Mesenchymal stem cell (in vitro differentiated cells and primary cell): ENCODE data around the gene TNRC6C.

Experiments
- DNase-seq: peaks from one replicate; pipeline ENCODE4 v3.0.0-alpha.2; 2013
- H2AFZ ChIP-seq: one replicate; pipeline ENCODE4 v1.6.1; 2013; ENCODE audit warnings: low read depth, mild to moderate bottlenecking, control low read depth, inconsistent platforms, low read length, moderate library complexity
- H2AK5ac ChIP-seq: 2 replicates; pipeline ENCODE4 v1.6.1; 2013; ENCODE audit warnings: low read length, moderate library complexity, mild to moderate bottlenecking, inconsistent platforms; ENCODE audit not compliant: severe bottlenecking
- H2BK120ac ChIP-seq: one replicate; pipeline ENCODE4 v1.6.1; 2013; ENCODE audit warnings: low read depth, mild to moderate bottlenecking, inconsistent platforms, low read length, moderate library complexity
- H2BK12ac ChIP-seq, 2 experiments: one replicate each; pipeline ENCODE4 v1.6.1; 2013; ENCODE audit warnings: inconsistent platforms in 2 of 2, low read length in 2 of 2, mild to moderate bottlenecking in 2 of 2, moderate library complexity in 2 of 2, control low read depth in 1 of 2
- H2BK15ac ChIP-seq: one replicate; pipeline ENCODE4 v1.6.1; 2013; ENCODE audit warnings: mild to moderate bottlenecking, low read depth, inconsistent platforms; ENCODE audit not compliant: poor library complexity, severe bottlenecking
- H2BK5ac ChIP-seq: 2 replicates; pipeline ENCODE4 v1.6.1; 2013; ENCODE audit warnings: low read depth, mild to moderate bottlenecking, low read length, control low read depth, inconsistent platforms; ENCODE audit not compliant: poor library complexity, severe bottlenecking
- H3K14ac ChIP-seq, 2 experiments: one replicate each; pipeline ENCODE4 v1.6.1; 2013; ENCODE audit warnings: inconsistent platforms in 2 of 2, low read length in 2 of 2, control low read depth in 1 of 2, mild to moderate bottlenecking in 1 of 2, moderate library complexity in 1 of 2
- H3K18ac ChIP-seq, 2 experiments: one replicate each; pipeline ENCODE4 v1.6.1; 2013; ENCODE audit warnings: inconsistent platforms in 2 of 2, low read length in 2 of 2, control low read depth in 1 of 2, low read depth in 1 of 2, mild to moderate bottlenecking in 1 of 2
- H3K23ac ChIP-seq, 2 experiments: one replicate each; pipeline ENCODE4 v1.6.1; 2013; ENCODE audit warnings: inconsistent platforms in 2 of 2, low read length in 2 of 2, mild to moderate bottlenecking in 2 of 2, moderate library complexity in 2 of 2, control low read depth in 1 of 2
- H3K27ac ChIP-seq: 2 replicates; pipeline ENCODE4 v1.5.1; 2013; ENCODE audit warnings: mild to moderate bottlenecking, moderate library complexity, low read length, control low read depth, inconsistent platforms; ENCODE audit not compliant: poor library complexity, severe bottlenecking
- H3K27me3 ChIP-seq, 2 experiments: 2 replicates each; pipeline versions ENCODE4 v1.6.1 to v1.7.0; 2013; ENCODE audit warnings: low read length in 2 of 2, mild to moderate bottlenecking in 2 of 2, moderate library complexity in 2 of 2, control low read depth in 1 of 2, inconsistent platforms in 1 of 2; ENCODE audit not compliant: control insufficient read depth in 1 of 2, insufficient read depth in 1 of 2
- H3K36me3 ChIP-seq, 2 experiments: 2 replicates each; pipeline versions ENCODE4 v1.6.1 to v1.7.0; 2013; ENCODE audit warnings: low read length in 2 of 2, control low read depth in 1 of 2, inconsistent platforms in 1 of 2, low read depth in 1 of 2, mild to moderate bottlenecking in 1 of 2; ENCODE audit not compliant: insufficient read depth in 2 of 2, control insufficient read depth in 1 of 2
- H3K4ac ChIP-seq, 2 experiments: one replicate each; pipeline ENCODE4 v1.6.1; 2013; ENCODE audit warnings: inconsistent platforms in 2 of 2, low read length in 2 of 2, mild to moderate bottlenecking in 2 of 2, moderate library complexity in 2 of 2, control low read depth in 1 of 2, low read depth in 1 of 2
- H3K4me1 ChIP-seq: 2 replicates; pipeline ENCODE4 v1.6.1; 2013; ENCODE audit warnings: low read depth, low read length, control low read depth; ENCODE audit not compliant: control insufficient read depth, insufficient read depth
- H3K4me2 ChIP-seq: 2 replicates; pipeline ENCODE4 v1.6.1; 2013; ENCODE audit warnings: low read length, mild to moderate bottlenecking, inconsistent platforms; ENCODE audit not compliant: poor library complexity, severe bottlenecking
- H3K4me3 ChIP-seq, 2 experiments: 2 replicates each; pipeline versions ENCODE4 v1.5.1 to v1.7.0; 2013; ENCODE audit warnings: low read length in 2 of 2, mild to moderate bottlenecking in 2 of 2, control low read depth in 1 of 2, low read depth in 1 of 2; ENCODE audit not compliant: insufficient read depth in 1 of 2
- H3K79me1 ChIP-seq: replicated peaks from 2 replicates; pipeline ENCODE4 v1.6.1; 2013; ENCODE audit warnings: mild to moderate bottlenecking, control low read depth, low read length, inconsistent platforms; ENCODE audit not compliant: poor library complexity, severe bottlenecking
- H3K9ac ChIP-seq: 2 replicates; pipeline ENCODE4 v1.7.0; 2013; ENCODE audit warnings: mild to moderate bottlenecking, low read length, moderate library complexity
- H3K9me3 ChIP-seq: 2 replicates; pipeline ENCODE4 v1.7.0; 2013; ENCODE audit warnings: mild to moderate bottlenecking, low read length; ENCODE audit not compliant: control insufficient read depth
- H4K8ac ChIP-seq: one replicate; pipeline ENCODE4 v1.6.1; 2013; ENCODE audit warnings: inconsistent platforms, mild to moderate bottlenecking, low read length, moderate library complexity
- H4K91ac ChIP-seq: one replicate; pipeline ENCODE4 v1.6.1; 2013; ENCODE audit warnings: mild to moderate bottlenecking, low read length, inconsistent platforms
- WGBS: methylation state at CpG from one replicate; pipeline ENCODE4 v1.1.7; 2013; ENCODE audit warnings: mixed read lengths; 5-methylcytosine and 5-hydroxymethylcytosine counted together

The TNRC6C gene

GRCh38 chr17:78092794-78093324, 134.4 kb downstream of the TNRC6C start:
- Histone ChIP-seq H3K18ac (no peak overlapping the region), H3K23ac (no peak overlapping the region), H3K4me1 (no peaks in the 10 kb centered on the region), H2AK5ac (no peak overlapping the region), H2BK120ac (no peak overlapping the region), H2BK5ac (no peak overlapping the region), H2BK12ac (no peak overlapping the region), H3K9me3 (no peaks in the 10 kb centered on the region), H3K4ac (no peak overlapping the region), H3K9ac (no peak overlapping the region), H4K8ac (no peak overlapping the region), H3K27ac (no peak overlapping the region), H3K36me3 (peaks cover 40 to 88% of the 10 kb centered on the region in 2 experiments), H3K79me1 (no peaks in the 10 kb centered on the region), H3K4me2 (no peak overlapping the region), H4K91ac (no peak overlapping the region), H3K4me3 (no peak overlapping the region), H2BK15ac (no peak overlapping the region), H3K14ac (no peak overlapping the region), H2AFZ (no peak overlapping the region), H3K27me3 (no peaks in the 10 kb centered on the region)
- 91% methylated on average over 6 of the region's 6 CpGs for WGBS
- DNase-seq: no peak

GRCh38 chr17:78095035-78095434, 136.5 kb downstream of the TNRC6C start:
- H3K4me2 ChIP-seq: no peak overlapping the region
- no peak overlapping the region for H2AK5ac ChIP-seq
- no peak overlapping the region for H3K18ac ChIP-seq
- H2BK120ac ChIP-seq: no peak overlapping the region
- H2BK15ac ChIP-seq: no peak overlapping the region
- H3K27me3 ChIP-seq: no peaks in the 10 kb centered on the region
- H2AFZ ChIP-seq: no peak overlapping the region
- no peak for DNase-seq
- no peak overlapping the region for H3K27ac ChIP-seq
- no peak overlapping the region for H4K8ac ChIP-seq
- H3K9ac ChIP-seq: no peak overlapping the region
- 98% methylated on average over 6 of the region's 6 CpGs for WGBS
- no peak overlapping the region for H3K4me3 ChIP-seq
- no peak overlapping the region for H2BK5ac ChIP-seq
- H3K36me3 ChIP-seq: peaks cover 53 to 93% of the 10 kb centered on the region in 2 experiments
- no peaks in the 10 kb centered on the region for H3K4me1 ChIP-seq
- H2BK12ac ChIP-seq: no peak overlapping the region
- H3K23ac ChIP-seq: no peak overlapping the region
- no peaks in the 10 kb centered on the region for H3K9me3 ChIP-seq
- no peak overlapping the region for H4K91ac ChIP-seq
- no peak overlapping the region for H3K14ac ChIP-seq
- no peaks in the 10 kb centered on the region for H3K79me1 ChIP-seq
- no peak overlapping the region for H3K4ac ChIP-seq

- H3K27ac ChIP-seq: no peak overlapping the region
- no peak overlapping the region for H2BK15ac ChIP-seq
- 100% methylated on average over 9 of the region's 9 CpGs for WGBS
- H3K79me1 ChIP-seq: no peaks in the 10 kb centered on the region
- H3K4me3 ChIP-seq: no peak overlapping the region
- no peak overlapping the region for H4K8ac ChIP-seq
- no peaks in the 10 kb centered on the region for H3K4me1 ChIP-seq
- H3K14ac ChIP-seq: no peak overlapping the region
- no peak overlapping the region for H2BK120ac ChIP-seq
- H3K9me3 ChIP-seq: no peaks in the 10 kb centered on the region
- no peak overlapping the region for H3K4me2 ChIP-seq
- H3K27me3 ChIP-seq: no peaks in the 10 kb centered on the region
- H2AFZ ChIP-seq: no peak overlapping the region
- no peak overlapping the region for H2BK5ac ChIP-seq
- no peak overlapping the region for H3K23ac ChIP-seq
- H2BK12ac ChIP-seq: no peak overlapping the region
- no peak overlapping the region for H3K4ac ChIP-seq
- H2AK5ac ChIP-seq: no peak overlapping the region
- H4K91ac ChIP-seq: no peak overlapping the region
- no peak overlapping the region for H3K18ac ChIP-seq
- DNase-seq: no peak
- no peak overlapping the region for H3K9ac ChIP-seq
- H3K36me3 ChIP-seq: peaks cover 55 to 89% of the 10 kb centered on the region in 2 experiments
These were observed 137.6 kb downstream of the TNRC6C start for GRCh38 chr17:78096093-78096492.

- no peak overlapping the region for H2BK12ac ChIP-seq
- no peak overlapping the region for H3K14ac ChIP-seq
- H3K18ac ChIP-seq: no peak overlapping the region
- H3K4me1 ChIP-seq: peaks cover 4% of the 10 kb centered on the region
- H3K23ac ChIP-seq: no peak overlapping the region
- H2BK120ac ChIP-seq: no peak overlapping the region
- no peak overlapping the region for H2AFZ ChIP-seq
- H3K27me3 ChIP-seq: no peaks in the 10 kb centered on the region
- H3K4me2 ChIP-seq: no peak overlapping the region
- H4K8ac ChIP-seq: no peak overlapping the region
- no peak overlapping the region for H3K9ac ChIP-seq
- no peak overlapping the region for H4K91ac ChIP-seq
- H3K36me3 ChIP-seq: peaks cover 53 to 57% of the 10 kb centered on the region in 2 experiments
- H2AK5ac ChIP-seq: no peak overlapping the region
- no peaks in the 10 kb centered on the region for H3K9me3 ChIP-seq
- no peak overlapping the region for H3K4ac ChIP-seq
- no peak overlapping the region for H3K27ac ChIP-seq
- DNase-seq: no peak
- no peak overlapping the region for H2BK5ac ChIP-seq
- no peak overlapping the region for H2BK15ac ChIP-seq
- H3K79me1 ChIP-seq: no peaks in the 10 kb centered on the region
- H3K4me3 ChIP-seq: no peak overlapping the region
- WGBS: 96% methylated on average over 5 of the region's 5 CpGs
These were observed 142.6 kb downstream of the TNRC6C start for GRCh38 chr17:78101112-78101511.
